B cell (primary cell): Measurements from ENCODE around the gene GALNT11. TPM values are rescaled to one million over a fixed set of nuclear protein-coding genes. Genes with fewer than 3 reads are reported as not detected.
A peak's percentile ranks its signal among the peaks of the same experiment; 100 is the strongest.

Experiments used
- ATAC-seq: fragments of 200-7000 bp; cut with Tn5 transposase; one replicate; pipeline ENCODE4 v1.10.0; 2021; ENCODE audit warnings: low read depth, mild to moderate bottlenecking, moderate number of reproducible peaks, moderate library complexity
- CTCF ChIA-PET: fragments of 350-600 bp; sonication (Branson Sonifier 250); formaldehyde crosslinking; loops from one replicate; lab custom pipeline; 2021; ENCODE audit warnings: antibody characterized with exemption, inconsistent platforms; lab: Charles Lee
- POLR2A ChIA-PET: fragments of 350-600 bp; sonication (Branson Sonifier 250); formaldehyde crosslinking; loops from one replicate; lab custom pipeline; 2021; ENCODE audit warnings: antibody characterized with exemption; lab: Charles Lee
- DNase-seq: peaks from one replicate; pipeline ENCODE4 v3.0.0; 2013
- H2AFZ ChIP-seq: 2 replicates; pipeline ENCODE4 v1.6.1; 2012; ENCODE audit warnings: mild to moderate bottlenecking, low read depth, low read length; ENCODE audit not compliant: insufficient read depth, poor library complexity, severe bottlenecking
- H3K27ac ChIP-seq, 2 donors: 1 replicate in 1 of 2; 2 replicates in 1 of 2; pipeline ENCODE4 v1.5.1; 2012 to 2013; ENCODE audit warnings: low read length in 2 of 2, mild to moderate bottlenecking in 2 of 2, moderate library complexity in 1 of 2
- H3K27me3 ChIP-seq, 4 experiments: fragments of 200-600 bp in 1 of 4; sonication (generic) in 1 of 4; replicated peaks in 1 of 4; 1 replicate in 2 of 4; 2 replicates in 2 of 4; pipeline versions ENCODE4 v1.6.1 to v1.7.0; 2013 to 2016; ENCODE audit warnings: low read length in 3 of 4, mild to moderate bottlenecking in 2 of 4, mixed read lengths in 1 of 4, moderate library complexity in 1 of 4; ENCODE audit not compliant: insufficient read depth in 4 of 4, control insufficient read depth in 3 of 4; ENCODE audit errors: control extremely low read depth in 1 of 4
- H3K36me3 ChIP-seq, 2 experiments: replicated peaks in 1 of 2; 1 replicate in 1 of 2; 2 replicates in 1 of 2; pipeline versions ENCODE4 v1.6.1 to v1.7.1; 2013; ENCODE audit warnings: low read length in 1 of 2; ENCODE audit not compliant: insufficient read depth in 2 of 2, control insufficient read depth in 1 of 2; ENCODE audit errors: control extremely low read depth in 1 of 2, extremely low read depth in 1 of 2
- H3K4me1 ChIP-seq, 2 donors: fragments of 200-600 bp in 1 of 2; sonication (generic) in 1 of 2; 1 replicate in 1 of 2; 2 replicates in 1 of 2; pipeline versions ENCODE4 v1.5.1 to v1.6.1; 2013 to 2017; ENCODE audit warnings: low read length in 2 of 2; ENCODE audit not compliant: control insufficient read depth in 2 of 2, insufficient read depth in 2 of 2
- H3K4me2 ChIP-seq: replicated peaks from 2 replicates; pipeline ENCODE3; 2012; ENCODE audit warnings: mild to moderate bottlenecking, low read depth, low read length; ENCODE audit not compliant: poor library complexity, severe bottlenecking
- H3K4me3 ChIP-seq, 5 experiments: fragments of 200-600 bp in 1 of 5; sonication (generic) in 1 of 5; 1 replicate in 3 of 5; 2 replicates in 2 of 5; pipeline versions ENCODE4 v1.5.1 to v1.7.0; 2011 to 2016; ENCODE audit warnings: low read length in 4 of 5, mild to moderate bottlenecking in 4 of 5, low read depth in 2 of 5, control low read depth in 1 of 5, moderate library complexity in 1 of 5; ENCODE audit not compliant: insufficient read depth in 1 of 5; ENCODE audit errors: control extremely low read depth in 1 of 5, extremely low read depth in 1 of 5
- H3K79me2 ChIP-seq: fragments of 200-600 bp; sonication (generic); one replicate; pipeline ENCODE4 v1.6.0; 2016; ENCODE audit warnings: low read length; ENCODE audit not compliant: control insufficient read depth, insufficient read depth
- H3K9ac ChIP-seq: fragments of 200-600 bp; sonication (generic); 2 replicates; pipeline ENCODE4 v1.6.1; 2017; ENCODE audit warnings: mild to moderate bottlenecking, low read length, moderate library complexity
- H3K9me3 ChIP-seq, 3 donors: one replicate each; pipeline versions ENCODE4 v1.6.1 to v1.7.1; 2013; ENCODE audit warnings: low read length in 2 of 3; ENCODE audit not compliant: control insufficient read depth in 2 of 3, insufficient read depth in 1 of 3; ENCODE audit errors: control extremely low read depth in 1 of 3
- H4K20me1 ChIP-seq: 2 replicates; pipeline ENCODE4 v1.6.0; 2012; ENCODE audit warnings: mild to moderate bottlenecking, low read length; ENCODE audit not compliant: insufficient read depth, control insufficient read depth, poor library complexity, severe bottlenecking
- H3K27ac Mint-ChIP-seq: one replicate; pipeline ENCODE4 v1.8.0; 2021; ENCODE audit warnings: mixed read lengths
- H3K27me3 Mint-ChIP-seq: one replicate; pipeline ENCODE4 v1.8.0; 2021; ENCODE audit warnings: mixed read lengths
- H3K4me1 Mint-ChIP-seq: one replicate; pipeline ENCODE4 v1.8.0; 2021; ENCODE audit warnings: mixed read lengths
- H3K4me3 Mint-ChIP-seq: one replicate; pipeline ENCODE4 v1.8.0; 2021; ENCODE audit warnings: mixed read lengths
- H3K9me3 Mint-ChIP-seq: one replicate; pipeline ENCODE4 v1.8.0; 2022; ENCODE audit warnings: mixed read lengths; ENCODE audit not compliant: insufficient read depth
- CTCF ChIP-seq: fragments of 200-600 bp; IDR thresholded peaks from one replicate; pipeline ENCODE4 v1.8.0; 2022; ENCODE audit warnings: antibody characterized with exemption, mild to moderate bottlenecking
- EZH2 ChIP-seq: IDR thresholded peaks from 2 replicates; pipeline ENCODE4 v1.6.1; 2012; ENCODE audit warnings: borderline replicate concordance, low read depth, mild to moderate bottlenecking, moderate library complexity, low read length; ENCODE audit not compliant: insufficient read depth, poor library complexity, severe bottlenecking
- whole genome bisulfite sequencing: methylation state at CpG from one replicate; pipeline ENCODE4 v1.1.5; 2013; ENCODE audit warnings: missing lambda C conversion rate; ENCODE audit not compliant: insufficient coverage; 5-methylcytosine and 5-hydroxymethylcytosine counted together
- intact Hi-C: fragments of 100-400 bp; cut with micrococcal nuclease; formaldehyde crosslinking; loops from one replicate; pipeline ENCODE4 v1.10.0; 2022
- polyA plus RNA-seq: library from polyadenylated mRNA; depleted of rRNA; stranded (reverse); fragments of >200 nt; gene quantifications from 2 replicates; pipeline ENCODE4 v1.2.3, GENCODE V29; 2012
- total RNA-seq, 2 donors: library from RNA; stranded (reverse); fragments of 120-200 nt in 1 of 2; gene quantifications; 1 replicate in 1 of 2; 2 replicates in 1 of 2; pipeline versions ENCODE4 v1.2.3 to v1.2.4, GENCODE V29; 2013 to 2022

The GALNT11 gene
- total and polyA plus RNA-seq, 2 donors (not counting 1 experiment from before 2014, with no cell fraction given): 13.8 to 14.5 TPM

GRCh38 chr7:152133804-152134203, 108.3 kb downstream of the GALNT11 start:
- WGBS: 96% methylated on average over 12 of the region's 13 CpGs
- no peak for ATAC-seq
- H3K9me3 ChIP-seq: peaks cover 0 to 6% (median 0%) of the 10 kb centered on the region in 3 donors
- no peak overlapping the region for H3K27ac Mint-ChIP-seq
- intact Hi-C loops: no loop called here
- no peaks in the 10 kb centered on the region for H4K20me1 ChIP-seq
- no peak overlapping the region for H3K4me2 ChIP-seq
- no peaks in the 10 kb centered on the region for H3K79me2 ChIP-seq
- ChIA-PET CTCF (interaction anchor here (1.3 kb wide), 1 partner anchor 10 kb away, joined by 7 read pairs; no protein-coding TSS in a partner anchor), POLR2A (no interaction called here)
- no peak overlapping the region for H3K4me3 Mint-ChIP-seq
- H3K27ac ChIP-seq: no peak overlapping the region
- no peaks in the 10 kb centered on the region for H3K4me1 ChIP-seq
- no peaks in the 10 kb centered on the region for H3K9me3 Mint-ChIP-seq
- H3K27me3 ChIP-seq: no peaks in the 10 kb centered on the region
- H3K36me3 ChIP-seq: peaks cover 5 to 46% of the 10 kb centered on the region in 2 experiments
- H2AFZ ChIP-seq: no peak overlapping the region
- no peak for TF ChIP-seq CTCF
- TF ChIP-seq EZH2: no peak
- H3K4me1 Mint-ChIP-seq: no peaks in the 10 kb centered on the region
- no peaks in the 10 kb centered on the region for H3K27me3 Mint-ChIP-seq
- no peak overlapping the region for H3K4me3 ChIP-seq
- no peak for DNase-seq
- no peak overlapping the region for H3K9ac ChIP-seq

DNA sequence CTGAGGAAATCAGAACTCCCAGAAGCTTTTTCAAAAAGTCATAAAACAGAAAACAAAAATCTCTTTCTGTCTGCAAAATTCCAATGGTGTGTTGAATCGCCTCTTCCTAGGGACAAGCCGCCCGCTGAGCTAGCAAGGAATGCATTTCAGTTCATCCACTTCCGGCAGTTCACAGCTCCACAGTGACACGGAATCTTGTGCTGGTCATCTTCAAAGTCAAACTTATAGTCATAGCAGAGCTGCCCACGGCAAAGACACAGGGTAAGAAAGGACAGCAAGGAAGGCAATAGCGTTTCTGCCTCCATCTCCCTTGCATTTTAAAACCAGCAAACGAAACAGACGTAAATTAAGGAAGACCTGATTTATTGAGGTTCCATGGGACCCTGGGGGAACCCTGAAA, 111.2 kb downstream of the GALNT11 start:
- H3K27ac ChIP-seq: no peak overlapping the region
- Mint-ChIP-seq H3K27ac (peak overlapping the region; percentile 4), H3K9me3 (no peaks in the 10 kb centered on the region), H3K4me3 (no peak overlapping the region), H3K27me3 (no peaks in the 10 kb centered on the region), H3K4me1 (no peaks in the 10 kb centered on the region)
- 99% methylated on average over 9 of the region's 9 CpGs for WGBS
- DNase-seq (no peak), ATAC-seq (no peak)
- no peak overlapping the region for H3K4me3 ChIP-seq
- CTCF ChIA-PET: no interaction called here
- no peak for TF ChIP-seq CTCF
- no peak for TF ChIP-seq EZH2
- no peak overlapping the region for H3K9ac ChIP-seq
- H3K9me3 ChIP-seq: no peaks in the 10 kb centered on the region
- H3K79me2 ChIP-seq: no peaks in the 10 kb centered on the region
- no peak overlapping the region for H2AFZ ChIP-seq
- POLR2A ChIA-PET: no interaction called here
- H4K20me1 ChIP-seq: no peaks in the 10 kb centered on the region
- intact Hi-C loops: no loop called here
- no peaks in the 10 kb centered on the region for H3K27me3 ChIP-seq
- H3K36me3 ChIP-seq: peaks cover 16 to 54% of the 10 kb centered on the region in 2 experiments
- H3K4me1 ChIP-seq: no peaks in the 10 kb centered on the region
- H3K4me2 ChIP-seq: no peak overlapping the region
